GM10266 (cell line): ENCODE results near the gene CABLES2.

Experiments
- DNase-seq: peaks from one replicate; pipeline ENCODE4 v3.0.0; 2012; ENCODE audit errors: extremely low spot score
- CTCF ChIP-seq: IDR thresholded peaks from 2 replicates; pipeline ENCODE4 v1.5.1; 2012; ENCODE audit warnings: mild to moderate bottlenecking, low read depth; ENCODE audit not compliant: control insufficient read depth, insufficient read depth; ENCODE audit errors: missing control alignments

CABLES2 gene

GRCh38 chr20:62369815-62370114 lies 37.3 kb downstream of the CABLES2 start:
- no peak for DNase-seq
- TF ChIP-seq CTCF = no peak

- peak; percentile 67 for DNase-seq
- peak; percentile 34 for TF ChIP-seq CTCF
These were observed 37.9 kb downstream of the CABLES2 start for GRCh38 chr20:62368976-62369814.

- no peak for DNase-seq
- TF ChIP-seq CTCF = no peak
These were observed 38.6 kb downstream of the CABLES2 start for GRCh38 chr20:62368392-62368975.

GRCh38 chr20:62367633-62368391 lies 39.3 kb downstream of the CABLES2 start:
- TF ChIP-seq CTCF = no peak
- no peak for DNase-seq

- DNase-seq = peak; percentile 85
- TF ChIP-seq CTCF = no peak
These were observed 39.9 kb downstream of the CABLES2 start, which contains the start of gene LAMA5 for GRCh38 chr20:62367136-62367632. Gene LAMA5 (minus strand): TSS chr20:62367312. CDS start chr20:62367245, 67 bp downstream.

GRCh38 chr20:62366370-62367135 lies 40.5 kb downstream of the CABLES2 start:
- peak; percentile 56 for DNase-seq
- no peak for TF ChIP-seq CTCF
